Osteocyte (in vitro differentiated cells): Measurements from ENCODE around the gene TLCD2. TPM values are rescaled to one million over a fixed set of nuclear protein-coding genes. Genes with fewer than 3 reads are reported as not detected.
A peak's percentile ranks its signal among the peaks of the same experiment; 100 is the strongest.
"Not testable (repeated sequence)": the region's sequence is repeated elsewhere in the genome, so short reads cannot be mapped to it uniquely, and the experiment has no call there.

Experiments used
- DNase-seq: peaks from one replicate; pipeline ENCODE4 v3.0.0; 2021; ENCODE audit warnings: mixed read lengths; ENCODE audit not compliant: unreplicated experiment; ENCODE audit errors: extremely low spot score
- H3K27ac Mint-ChIP-seq: one replicate; pipeline ENCODE4 v1.8.0; 2021; ENCODE audit warnings: mild to moderate bottlenecking, mixed read lengths; ENCODE audit not compliant: unreplicated experiment
- H3K27me3 Mint-ChIP-seq: one replicate; pipeline ENCODE4 v1.8.0; 2021; ENCODE audit warnings: mixed read lengths; ENCODE audit not compliant: unreplicated experiment
- H3K36me3 Mint-ChIP-seq: one replicate; pipeline ENCODE4 v1.8.0; 2021; ENCODE audit warnings: mixed read lengths; ENCODE audit not compliant: unreplicated experiment
- H3K4me1 Mint-ChIP-seq: one replicate; pipeline ENCODE4 v1.8.0; 2021; ENCODE audit warnings: mixed read lengths; ENCODE audit not compliant: unreplicated experiment
- H3K4me3 Mint-ChIP-seq: one replicate; pipeline ENCODE4 v1.8.0; 2021; ENCODE audit warnings: mild to moderate bottlenecking, moderate library complexity, mixed read lengths; ENCODE audit not compliant: unreplicated experiment
- H3K9me3 Mint-ChIP-seq: one replicate; pipeline ENCODE4 v1.8.0; 2021; ENCODE audit warnings: mixed read lengths; ENCODE audit not compliant: unreplicated experiment
- CTCF ChIP-seq: fragments of 200-600 bp; sonication (generic); IDR thresholded peaks from 2 replicates; pipeline ENCODE4 v1.5.0; 2021; ENCODE audit warnings: antibody characterized with exemption, mild to moderate bottlenecking, moderate library complexity
- total RNA-seq: library from RNA; stranded (reverse); gene quantifications from 2 replicates; pipeline ENCODE4 v1.2.1, GENCODE V29; 2021

Gene TLCD2
- total RNA-seq, 1 donor from 2014 or later = 4.2 TPM

GRCh38 chr17:1693339-1693738 lies 16.8 kb downstream of the TLCD2 start:
- H3K27ac Mint-ChIP-seq = no peak overlapping the region
- H3K36me3 Mint-ChIP-seq = no peaks in the 10 kb centered on the region
- no peaks in the 10 kb centered on the region for H3K4me1 Mint-ChIP-seq
- DNase-seq = no peak
- TF ChIP-seq CTCF = no peak
- no peaks in the 10 kb centered on the region for H3K27me3 Mint-ChIP-seq
- no peaks in the 10 kb centered on the region for H3K9me3 Mint-ChIP-seq
- H3K4me3 Mint-ChIP-seq = no peak overlapping the region

- DNase-seq = no peak
- Mint-ChIP-seq H3K4me3 (no peak overlapping the region), H3K36me3 (no peaks in the 10 kb centered on the region), H3K4me1 (peaks cover 3% of the 10 kb centered on the region), H3K27ac (no peak overlapping the region), H3K27me3 (no peaks in the 10 kb centered on the region), H3K9me3 (no peaks in the 10 kb centered on the region)
- no peak for TF ChIP-seq CTCF
Observed at GRCh38 chr17:1690544-1691221, 19.5 kb downstream of the TLCD2 start.

- not testable (repeated sequence) for H3K36me3 Mint-ChIP-seq, H3K27me3 Mint-ChIP-seq, H3K27ac Mint-ChIP-seq, H3K4me3 Mint-ChIP-seq, DNase-seq, H3K9me3 Mint-ChIP-seq
- H3K4me1 Mint-ChIP-seq = peaks cover 18% of the 10 kb centered on the region
Observed at GRCh38 chr17:1688405-1688804, 21.8 kb downstream of the TLCD2 start.

- no peak for TF ChIP-seq CTCF
- Mint-ChIP-seq H3K4me3 (peak overlapping the region; percentile 33), H3K4me1 (peaks cover 30% of the 10 kb centered on the region), H3K27ac (no peak overlapping the region), H3K9me3 (no peaks in the 10 kb centered on the region), H3K36me3 (peaks cover 20% of the 10 kb centered on the region), H3K27me3 (no peaks in the 10 kb centered on the region)
- no peak for DNase-seq
Observed at GRCh38 chr17:1686086-1686485, 24.1 kb downstream of the TLCD2 start.

- Mint-ChIP-seq H3K4me3 (peak within 1 kb of the TSS; percentile 100), H3K27ac (peak within 1 kb of the TSS; percentile 97), H3K4me1 (peaks cover 30% of the 10 kb centered on the region), H3K36me3 (peaks cover 34% of the 10 kb centered on the region), H3K9me3 (no peaks in the 10 kb centered on the region), H3K27me3 (no peaks in the 10 kb centered on the region)
- peak; percentile 99 for DNase-seq
- TF ChIP-seq CTCF = no peak
Observed at GRCh38 chr17:1684378-1685189, 25.6 kb downstream of the TLCD2 start, which contains the start of gene PRPF8. Gene PRPF8, minus strand, starts transcription at chr17:1684867. Its CDS starts 296 bp downstream, at chr17:1684571.
